Lower leg skin (tissue), 3 donors: ENCODE results near the gene TAF3.

ENCODE experiments used
- CTCF ChIP-seq, 3 donors: fragments of 450-650 bp; IDR thresholded peaks; one replicate each; pipeline ENCODE4 v1.5.1; 2016; ENCODE audit warnings: antibody characterized with exemption in 3 of 3, mild to moderate bottlenecking in 3 of 3, moderate library complexity in 2 of 3
- POLR2A ChIP-seq, 2 donors: fragments of 450-650 bp; IDR thresholded peaks; one replicate each; pipeline ENCODE4 v1.6.1; 2016 to 2017; ENCODE audit warnings: antibody characterized with exemption in 2 of 2, mild to moderate bottlenecking in 1 of 2, moderate library complexity in 1 of 2

- TF ChIP-seq CTCF (IDR thresholded peaks at IDR 0.05) = peak in 1 of 3 donors; percentile 23
- no peak for TF ChIP-seq POLR2A (IDR thresholded peaks at IDR 0.05)
These were observed 53.7 kb downstream of the TAF3 start for GRCh38 chr10:7872041-7872442.
